ENCODE results near the gene IL1RAPL2.

- TF ChIP-seq SUZ12 (IDR thresholded peaks at IDR 0.05) = no peak
- no peak for TF ChIP-seq FOXK2 (IDR thresholded peaks at IDR 0.05)
- TF ChIP-seq LEF1 (IDR thresholded peaks at IDR 0.05; ENCODE audit: borderline replicate concordance) = no peak
- TF ChIP-seq NFRKB (IDR thresholded peaks at IDR 0.05) = no peak
- TF ChIP-seq SP1 (IDR thresholded peaks at IDR 0.05) = no peak
These were observed 298.3 kb downstream of the IL1RAPL2 start for GRCh38 chrX:104864296-104864695.
